ENCODE measurements around the gene HMGCS1. TPM values are rescaled to one million over a fixed set of nuclear protein-coding genes. Genes with fewer than 3 reads are reported as not detected.

Gene HMGCS1
- total RNA-seq, 2 donors from 2014 or later: 10.9 to 22.8 TPM

DNA sequence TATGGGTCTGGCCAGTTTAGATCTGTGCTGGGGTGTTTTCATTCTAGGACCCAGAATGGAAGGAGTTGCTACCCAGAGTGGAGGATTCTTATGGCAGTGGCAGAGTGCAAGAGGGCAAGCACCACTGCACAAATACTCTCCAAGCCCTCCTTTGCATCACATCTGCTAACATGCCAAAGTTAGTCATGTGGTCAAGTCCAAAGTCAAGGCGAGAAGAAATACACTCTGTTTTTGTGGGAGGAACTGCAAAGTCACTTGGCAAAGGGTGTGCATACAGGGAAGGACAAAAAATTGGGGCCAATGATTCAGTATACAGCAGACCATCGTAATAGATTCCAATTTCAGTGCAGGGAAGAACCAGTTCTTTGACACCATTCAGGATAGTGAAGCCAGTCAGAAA is 43.9 kb upstream of the HMGCS1 start:
- no peaks in the 10 kb centered on the region for H3K9me3 ChIP-seq
- intact Hi-C loops (cut with DNase I): no loop called here
- H3K27ac ChIP-seq: no peak overlapping the region
- H3K36me3 ChIP-seq (replicated peaks in 1 of 2; ENCODE audit: insufficient read depth in 1 of 2, low read depth in 2 of 2): no peaks in the 10 kb centered on the region
- 50 to 67% methylated on average over 2 of the region's 2 CpGs for WGBS, 2 donors
- H3K4me1 ChIP-seq: no peaks in the 10 kb centered on the region
- DNase-seq (no peak), ATAC-seq (no peak)
- H3K4me3 ChIP-seq: no peak overlapping the region
- no peak for TF ChIP-seq POLR2A (IDR thresholded peaks at IDR 0.05)
- TF ChIP-seq CTCF (IDR thresholded peaks at IDR 0.05): no peak
- no peaks in the 10 kb centered on the region for H3K27me3 ChIP-seq

GRCh38 chr5:43354774-43355173 is 41.6 kb upstream of the HMGCS1 start:
- Histone ChIP-seq H3K36me3 (replicated peaks in 1 of 2; ENCODE audit: insufficient read depth in 1 of 2, low read depth in 2 of 2) (no peaks in the 10 kb centered on the region), H3K27ac (no peak overlapping the region), H3K27me3 (no peaks in the 10 kb centered on the region), H3K9me3 (no peaks in the 10 kb centered on the region), H3K4me3 (no peak overlapping the region), H3K4me1 (no peaks in the 10 kb centered on the region)
- no peak for ATAC-seq
- no peak for DNase-seq
- intact Hi-C loops (cut with DNase I): no loop called here
- no peak for TF ChIP-seq POLR2A (IDR thresholded peaks at IDR 0.05)
- WGBS, 2 donors: 83 to 92% methylated on average over 3 of the region's 3 CpGs

DNA sequence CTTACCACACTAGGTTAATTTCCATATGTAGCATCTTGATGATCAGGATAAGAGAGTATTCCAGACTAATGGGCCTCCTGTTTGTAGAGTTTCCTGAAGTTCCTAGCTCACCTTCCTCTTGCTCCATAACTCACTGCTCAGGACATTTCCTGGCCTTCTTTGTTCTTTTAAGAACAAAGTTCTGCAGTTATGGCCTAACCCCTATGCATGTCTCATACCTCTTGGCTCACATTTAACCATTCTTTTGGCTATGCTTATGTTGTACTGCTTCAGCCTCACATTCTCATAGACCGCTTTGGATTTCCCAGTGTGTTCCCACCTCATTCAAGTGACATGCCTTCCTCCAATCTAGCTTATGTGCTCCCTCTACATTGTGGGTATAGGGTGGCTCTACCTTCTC is 40.5 kb upstream of the HMGCS1 start:
- H3K4me3 ChIP-seq: no peak overlapping the region
- H3K27me3 ChIP-seq: no peaks in the 10 kb centered on the region
- H3K36me3 ChIP-seq (replicated peaks in 1 of 2; ENCODE audit: insufficient read depth in 1 of 2, low read depth in 2 of 2): no peaks in the 10 kb centered on the region
- ATAC-seq (no peak), DNase-seq (no peak)
- H3K9me3 ChIP-seq: no peaks in the 10 kb centered on the region
- H3K27ac ChIP-seq: no peak overlapping the region
- TF ChIP-seq POLR2A (IDR thresholded peaks at IDR 0.05) (no peak), CTCF (IDR thresholded peaks at IDR 0.05) (no peak)
- WGBS, 2 donors: 93 to 95% methylated on average over 1 of the region's 1 CpG
- H3K4me1 ChIP-seq: no peaks in the 10 kb centered on the region
- intact Hi-C loops (cut with DNase I): no loop called here

- TF ChIP-seq POLR2A (IDR thresholded peaks at IDR 0.05) (no peak), CTCF (IDR thresholded peaks at IDR 0.05) (no peak)
- no peak for DNase-seq
- H3K36me3 ChIP-seq (replicated peaks in 1 of 2; ENCODE audit: insufficient read depth in 1 of 2, low read depth in 2 of 2): no peaks in the 10 kb centered on the region
- H3K27me3 ChIP-seq: no peaks in the 10 kb centered on the region
- H3K27ac ChIP-seq: no peak overlapping the region
- intact Hi-C loops (cut with DNase I): no loop called here
- H3K4me1 ChIP-seq: no peaks in the 10 kb centered on the region
- H3K9me3 ChIP-seq: no peaks in the 10 kb centered on the region
- 50 to 69% methylated on average over 2 of the region's 2 CpGs for WGBS, 2 donors
- no peak overlapping the region for H3K4me3 ChIP-seq
- ATAC-seq: no peak
Measured at GRCh38 chr5:43352915-43353314, 39.7 kb upstream of the HMGCS1 start.

DNA sequence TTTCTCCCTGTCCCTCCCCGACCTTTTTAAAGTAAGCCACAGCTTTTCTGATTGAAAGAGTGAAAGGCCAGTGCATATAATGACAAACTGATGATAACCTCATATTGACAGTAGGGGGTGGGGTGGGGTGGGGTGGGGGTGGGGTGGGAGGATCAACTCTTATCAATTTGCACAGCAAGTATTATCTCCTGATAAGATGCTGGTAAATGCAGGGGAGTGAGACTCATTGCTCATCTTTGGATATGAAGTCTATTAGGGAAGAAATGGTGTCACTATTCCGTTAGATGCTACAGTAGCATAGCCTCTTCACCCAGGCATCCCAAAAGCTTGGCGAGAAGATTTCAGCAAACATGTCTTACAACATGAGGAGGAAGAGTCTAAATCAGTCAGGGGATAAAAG is 38.9 kb upstream of the HMGCS1 start:
- DNase-seq (no peak), ATAC-seq (no peak)
- no peaks in the 10 kb centered on the region for H3K27me3 ChIP-seq
- WGBS, 2 donors: 47 to 50% methylated on average over 3 of the region's 3 CpGs
- no peaks in the 10 kb centered on the region for H3K9me3 ChIP-seq
- TF ChIP-seq POLR2A (IDR thresholded peaks at IDR 0.05) (no peak), CTCF (IDR thresholded peaks at IDR 0.05) (no peak)
- intact Hi-C loops (cut with DNase I): no loop called here
- no peak overlapping the region for H3K27ac ChIP-seq
- no peak overlapping the region for H3K4me3 ChIP-seq
- H3K4me1 ChIP-seq: no peaks in the 10 kb centered on the region
- no peaks in the 10 kb centered on the region for H3K36me3 ChIP-seq (replicated peaks in 1 of 2; ENCODE audit: insufficient read depth in 1 of 2, low read depth in 2 of 2)

All from body of pancreas (tissue), 4 donors.